Epithelial cell of esophagus (primary cell): ENCODE data around the gene TANK.
"Not testable (repeated sequence)": the region's sequence is repeated elsewhere in the genome, so short reads cannot be mapped to it uniquely, and the experiment has no call there.

ENCODE experiments used
- DNase-seq: peaks from one replicate; pipeline ENCODE4 v3.0.0; 2010; ENCODE audit warnings: low read depth
- H3K4me3 ChIP-seq: 2 replicates; pipeline ENCODE4 v1.5.1; 2011; ENCODE audit warnings: mild to moderate bottlenecking, low read length, control low read depth
- TF ChIP-seq, protein P1 (sequence below): IDR thresholded peaks from 2 replicates; pipeline ENCODE4 v1.5.1; 2011; ENCODE audit warnings: low read depth, mild to moderate bottlenecking, low read length, control low read depth, inconsistent platforms; ENCODE audit not compliant: insufficient read depth; ENCODE audit errors: missing control alignments

Gene TANK

DNA sequence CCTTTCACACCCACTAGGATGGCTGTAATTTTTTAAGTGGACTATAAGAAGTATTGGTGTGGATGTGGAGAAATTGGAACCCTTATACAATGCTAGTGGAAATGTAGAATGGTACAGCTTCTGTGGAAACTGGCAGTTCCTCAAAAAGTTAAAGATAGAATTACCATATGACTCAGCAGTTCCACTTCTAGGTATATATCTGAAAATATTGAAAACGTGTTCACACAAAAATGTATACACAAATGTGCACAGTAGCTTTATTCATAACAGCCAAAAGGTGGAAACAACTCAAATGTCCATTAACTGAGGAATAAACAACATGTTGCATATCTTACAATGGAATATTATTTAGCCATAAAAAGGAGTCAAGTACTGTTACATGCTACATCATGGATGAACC is 17.7 kb downstream of the TANK start:
- no peak for DNase-seq
- H3K4me3 ChIP-seq, result no peak overlapping the region
- TF ChIP-seq, protein P1, sequence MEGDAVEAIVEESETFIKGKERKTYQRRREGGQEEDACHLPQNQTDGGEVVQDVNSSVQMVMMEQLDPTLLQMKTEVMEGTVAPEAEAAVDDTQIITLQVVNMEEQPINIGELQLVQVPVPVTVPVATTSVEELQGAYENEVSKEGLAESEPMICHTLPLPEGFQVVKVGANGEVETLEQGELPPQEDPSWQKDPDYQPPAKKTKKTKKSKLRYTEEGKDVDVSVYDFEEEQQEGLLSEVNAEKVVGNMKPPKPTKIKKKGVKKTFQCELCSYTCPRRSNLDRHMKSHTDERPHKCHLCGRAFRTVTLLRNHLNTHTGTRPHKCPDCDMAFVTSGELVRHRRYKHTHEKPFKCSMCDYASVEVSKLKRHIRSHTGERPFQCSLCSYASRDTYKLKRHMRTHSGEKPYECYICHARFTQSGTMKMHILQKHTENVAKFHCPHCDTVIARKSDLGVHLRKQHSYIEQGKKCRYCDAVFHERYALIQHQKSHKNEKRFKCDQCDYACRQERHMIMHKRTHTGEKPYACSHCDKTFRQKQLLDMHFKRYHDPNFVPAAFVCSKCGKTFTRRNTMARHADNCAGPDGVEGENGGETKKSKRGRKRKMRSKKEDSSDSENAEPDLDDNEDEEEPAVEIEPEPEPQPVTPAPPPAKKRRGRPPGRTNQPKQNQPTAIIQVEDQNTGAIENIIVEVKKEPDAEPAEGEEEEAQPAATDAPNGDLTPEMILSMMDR, result no peak

DNA sequence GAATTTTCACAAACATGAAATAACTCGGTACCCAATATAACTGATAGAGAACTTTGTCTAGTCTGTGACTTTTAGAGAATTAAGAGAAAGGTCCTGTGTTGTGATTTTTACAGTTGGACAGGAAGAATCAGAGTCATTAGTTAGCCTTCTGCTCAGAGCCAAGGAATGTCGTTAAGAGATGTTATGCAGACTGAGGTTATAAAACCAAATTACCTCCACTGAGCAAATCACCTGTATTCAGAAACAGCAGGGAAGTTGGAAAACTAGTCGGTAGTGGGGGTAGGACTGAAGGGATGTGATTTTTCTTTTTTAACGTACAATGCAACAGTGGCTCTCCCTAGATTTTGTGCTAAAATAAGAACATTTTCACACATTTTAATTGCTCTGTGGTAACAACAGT is 18.5 kb downstream of the TANK start:
- TF ChIP-seq, protein P1, result no peak
- no peak for DNase-seq
- H3K4me3 ChIP-seq, result no peak overlapping the region

DNA sequence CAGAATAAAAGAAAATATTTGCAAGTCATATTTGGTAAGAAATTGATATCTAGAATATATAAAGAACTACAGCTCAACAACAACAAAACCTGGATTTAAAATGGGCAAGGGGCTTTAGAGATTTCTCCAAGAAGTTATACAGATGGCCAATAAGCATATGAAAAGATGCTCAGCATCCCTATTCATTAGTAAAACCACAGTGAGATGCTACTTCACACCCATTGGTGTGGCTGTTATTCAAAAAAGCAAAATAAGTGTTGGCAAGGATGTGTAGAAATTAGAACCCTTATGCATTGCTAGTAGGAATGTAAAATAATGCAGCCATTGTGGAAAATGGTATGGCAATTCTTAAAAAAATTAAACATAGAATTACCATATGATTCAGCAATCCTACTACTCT is 29.8 kb downstream of the TANK start:
- TF ChIP-seq, protein P1, result no peak
- no peak for DNase-seq
- H3K4me3 ChIP-seq, result no peak overlapping the region

DNA sequence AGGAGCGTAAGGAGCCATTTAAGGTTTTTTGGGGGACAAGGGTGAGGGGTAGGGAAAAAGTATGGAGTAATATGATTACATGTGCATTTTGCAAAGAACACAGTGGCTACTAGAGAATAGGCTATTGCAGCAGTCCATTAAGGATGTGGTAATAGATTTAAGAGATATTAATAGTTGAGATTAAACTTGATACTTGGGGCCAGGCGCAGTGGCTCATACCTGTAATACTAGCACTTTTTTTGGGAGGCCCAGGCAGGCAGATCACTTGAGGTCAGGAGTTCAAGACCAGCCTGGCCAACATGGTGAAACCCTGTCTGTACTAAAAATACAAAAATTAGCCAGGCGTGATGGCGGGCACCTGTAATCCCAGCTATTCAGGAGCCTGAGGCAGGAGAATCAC is 35.4 kb downstream of the TANK start:
- H3K4me3 ChIP-seq, DNase-seq: not testable (repeated sequence)

DNA sequence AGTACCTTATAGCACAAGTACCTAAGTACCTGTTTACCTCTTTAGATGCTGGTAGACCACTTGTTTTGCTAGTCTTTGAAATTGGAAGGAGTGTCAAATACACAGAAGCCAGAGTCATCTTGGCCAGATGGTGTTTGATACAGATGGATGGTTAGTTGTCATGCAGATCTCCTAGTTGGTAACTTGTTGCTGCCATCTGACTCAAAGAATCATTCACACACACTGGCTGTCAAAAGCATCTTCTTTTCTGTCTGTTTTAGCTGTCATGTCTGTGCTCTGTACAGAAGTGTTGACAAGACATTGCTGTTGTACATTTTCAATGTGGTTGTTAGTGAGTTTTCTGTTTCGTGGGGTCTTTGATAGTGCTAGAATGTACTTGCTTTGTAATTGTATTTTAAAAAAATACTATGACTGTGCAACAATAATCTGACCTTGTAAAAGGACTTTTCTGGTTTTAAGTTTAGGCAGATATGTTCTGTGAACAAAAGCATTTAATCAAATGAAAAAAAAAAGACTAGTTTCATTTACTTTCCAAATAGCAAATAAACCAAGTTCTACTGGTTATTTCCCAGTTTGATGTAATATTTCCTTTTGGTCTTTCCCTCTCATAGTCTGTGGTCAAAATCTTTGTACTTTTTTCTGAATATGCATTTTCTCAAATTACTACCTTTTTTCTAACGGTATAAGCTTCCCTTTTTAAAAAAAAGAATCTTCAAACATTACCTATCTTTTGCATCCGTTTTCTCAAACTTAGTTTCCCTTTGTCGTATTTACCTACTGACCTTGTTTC is 39.9 kb downstream of the TANK start:
- TF ChIP-seq, protein P1, result no peak
- no peak overlapping the region for H3K4me3 ChIP-seq
- no peak for DNase-seq

DNA sequence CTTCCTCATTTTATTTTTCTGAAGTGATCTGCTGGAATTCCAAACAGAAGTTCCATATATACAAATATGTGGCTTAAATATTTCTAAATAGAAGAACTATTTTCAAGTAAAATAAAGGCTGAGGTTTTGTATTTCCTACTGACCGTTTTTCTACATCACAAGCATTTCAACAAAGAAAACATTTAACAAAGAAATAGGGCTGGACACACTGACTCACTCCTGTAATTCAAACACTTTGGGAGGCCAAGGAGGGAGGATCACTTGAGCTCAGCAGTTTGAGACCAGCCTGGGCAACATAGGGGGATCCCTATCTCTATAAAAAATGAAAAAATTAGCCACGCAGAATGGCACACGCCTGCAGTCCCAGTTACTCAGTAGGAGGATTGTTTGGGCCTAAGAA is 44.6 kb downstream of the TANK start:
- H3K4me3 ChIP-seq, result no peak overlapping the region
- TF ChIP-seq, protein P1, result no peak
- DNase-seq, result no peak

DNA sequence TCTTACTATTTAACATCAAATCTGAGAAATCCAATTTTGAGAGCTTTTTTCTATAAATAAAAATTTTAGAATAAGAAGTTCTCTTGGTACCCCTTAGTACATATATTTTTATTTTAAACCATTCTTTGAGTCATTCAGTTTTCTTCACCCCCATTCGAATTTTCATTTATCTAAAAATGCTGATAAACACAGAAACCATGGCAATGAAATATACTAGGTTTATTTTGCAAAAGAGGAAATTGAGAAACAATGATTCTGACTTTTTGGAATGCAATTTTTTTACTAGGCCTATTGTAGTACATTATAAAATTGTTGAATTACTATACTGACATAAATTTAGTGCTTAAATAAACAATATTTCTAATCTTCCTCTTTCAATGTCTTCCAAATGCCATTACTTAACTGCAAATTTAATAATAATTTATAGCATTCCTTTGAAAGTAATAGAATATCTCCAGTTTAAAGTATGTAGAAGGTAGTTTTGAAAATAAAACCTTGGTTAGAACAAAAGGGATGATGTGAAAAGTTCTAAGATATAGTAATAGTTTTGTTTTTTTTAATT is 46.3 kb downstream of the TANK start:
- H3K4me3 ChIP-seq, result no peak overlapping the region
- TF ChIP-seq, protein P1, result no peak
- no peak for DNase-seq
